Thyroid gland (tissue), 4 donors: ENCODE data around the gene TOR4A.

Experiments
- CTCF ChIP-seq, 6 experiments: fragments of 200-600 bp in 3 of 6; fragments of 450-650 bp in 3 of 6; sonication (generic) in 3 of 6; IDR thresholded peaks; one replicate each; pipeline ENCODE4 v1.5.1; 2016 to 2019; ENCODE audit warnings: antibody characterized with exemption in 6 of 6, mild to moderate bottlenecking in 2 of 6, inconsistent platforms in 1 of 6, moderate library complexity in 1 of 6
- POLR2A ChIP-seq, 2 donors: fragments of 450-650 bp; IDR thresholded peaks; one replicate each; pipeline ENCODE4 v1.6.1; 2017; ENCODE audit warnings: antibody characterized with exemption in 2 of 2, mild to moderate bottlenecking in 2 of 2, moderate library complexity in 1 of 2

- TF ChIP-seq CTCF (IDR thresholded peaks at IDR 0.05) = no peak
- no peak for TF ChIP-seq POLR2A (IDR thresholded peaks at IDR 0.05)
Observed at GRCh38 chr9:137313326-137313936, 35.9 kb downstream of the TOR4A start.
